ENCODE measurements around the gene TPCN1. TPM values are rescaled to one million over a fixed set of nuclear protein-coding genes. Genes with fewer than 3 reads are reported as not detected.

TPCN1 gene
- total RNA-seq, 1 experiment from 2014 or later, result 29.7 TPM

- peak overlapping the region; percentile 76 for H3K4me2 ChIP-seq (ENCODE audit: low read length)
- CTCF ChIA-PET, result interaction anchor here (0.7 to 1.4 kb wide), 2 partner anchors 10 to 230 kb away, joined by 3 to 4 read pairs; no protein-coding TSS in a partner anchor
- no TSS peak for BruUV-seq (replicated peaks)
Observed at GRCh38 chr12:113194971-113195391, 26.3 kb upstream of the TPCN1 start.

More at GRCh38 chr12:113194971-113195391, 26.3 kb upstream of the TPCN1 start:
- no peaks in the 10 kb centered on the region for H3K9me3 ChIP-seq (ENCODE audit: control insufficient read depth in 1 of 2, insufficient read depth in 1 of 2, low read depth in 1 of 2, low read length in 2 of 2)
- no peaks in the 10 kb centered on the region for H4K20me1 ChIP-seq (ENCODE audit: insufficient read depth)
- H3K27ac ChIP-seq (ENCODE audit: low read depth, low read length), result peak overlapping the region; percentile 86
- H3K79me2 ChIP-seq (ENCODE audit: insufficient read depth, low read length), result no peaks in the 10 kb centered on the region
- no peak overlapping the region for H2AFZ ChIP-seq (ENCODE audit: low read depth, low read length, poor library complexity, severe bottlenecking)
- H3K4me1 ChIP-seq (ENCODE audit: control insufficient read depth in 1 of 2, insufficient read depth in 2 of 2, low read length in 2 of 2), result peaks cover 42 to 62% of the 10 kb centered on the region in 2 experiments
- POLR2A ChIA-PET, result interaction anchor here (0.6 to 3.1 kb wide), 3 partner anchors 10 to 1990 kb away, joined by 3 to 15 read pairs (median 3); partner anchors contain the start of genes DDX54, RITA1 and SLC8B1
- RAD21 ChIA-PET (ENCODE audit: low non-redundant PET in 1 of 2, low total read pairs in 2 of 2, uncharacterized antibody in 2 of 2, unreplicated experiment in 2 of 2), result no interaction called here
- no peak overlapping the region for H3K4me3 ChIP-seq (replicated peaks in 1 of 2; ENCODE audit: low read depth in 1 of 2, low read length in 2 of 2)
- H3K9ac ChIP-seq (ENCODE audit: low read length), result no peak overlapping the region; the same call in 1 of the 2 replicates
- no peaks in the 10 kb centered on the region for H3K27me3 ChIP-seq (ENCODE audit: insufficient read depth, low read length)
- peaks cover 4 to 15% of the 10 kb centered on the region in 2 experiments; a peak in 2 of 4 replicates for H3K36me3 ChIP-seq (ENCODE audit: control insufficient read depth in 1 of 2, insufficient read depth in 2 of 2, low read length in 2 of 2)
- DNase-seq (ENCODE audit: low read depth, low spot score) (no peak), ATAC-seq (no peak)
- H3K9me2 ChIP-seq (ENCODE audit: insufficient read depth), result no peaks in the 10 kb centered on the region
- no peak for TF ChIP-seq CEBPB (IDR thresholded peaks at IDR 0.05; ENCODE audit: low read depth)
- TF ChIP-seq FOSL1 (IDR thresholded peaks at IDR 0.05; ENCODE audit: low read depth), result no peak
- no peak for TF ChIP-seq MAX (IDR thresholded peaks at IDR 0.05)
- no peak for TF ChIP-seq RAD21 (IDR thresholded peaks at IDR 0.05; ENCODE audit: low read depth)
- TF ChIP-seq JUND (IDR thresholded peaks at IDR 0.05), result no peak
- TF ChIP-seq ZFX (IDR thresholded peaks at IDR 0.05), result no peak
- TF ChIP-seq TCF7L2 (IDR thresholded peaks at IDR 0.05; ENCODE audit: borderline replicate concordance, extremely low read depth, insufficient read depth, insufficient read length), result no peak
- TF ChIP-seq EZH2 (IDR thresholded peaks at IDR 0.05), result no peak
- no peak for TF ChIP-seq EZH2phosphoT487 (IDR thresholded peaks at IDR 0.05; ENCODE audit: borderline replicate concordance)
- TF ChIP-seq CBX3 (IDR thresholded peaks at IDR 0.05; ENCODE audit: low read depth), result no peak
- TF ChIP-seq ZBTB33 (IDR thresholded peaks at IDR 0.05; ENCODE audit: extremely low read depth, insufficient replicate concordance, low read length), result no peak
- no peak for TF ChIP-seq SIN3A (IDR thresholded peaks at IDR 0.05; ENCODE audit: low read depth)
- no peak for TF ChIP-seq SRF (IDR thresholded peaks at IDR 0.05; ENCODE audit: low read depth)
- no peak for TF ChIP-seq SP1 (IDR thresholded peaks at IDR 0.05; ENCODE audit: low read depth)
- TF ChIP-seq REST (IDR thresholded peaks at IDR 0.05; ENCODE audit: low read depth), result no peak
- TF ChIP-seq ATF3 (IDR thresholded peaks at IDR 0.05), result no peak
- no peak for TF ChIP-seq CTCF (IDR thresholded peaks at IDR 0.05 in 2 of 3, conservative IDR thresholded peaks at IDR 0.05 in 1 of 3; ENCODE audit: borderline replicate concordance in 1 of 3, insufficient read depth in 1 of 3, low read depth in 2 of 3, low read length in 2 of 3)
- TF ChIP-seq ELF1 (IDR thresholded peaks at IDR 0.05; ENCODE audit: borderline replicate concordance, low read depth), result no peak
- no peak; the same call in 1 of the 2 replicates for TF ChIP-seq POLR2AphosphoS5 (IDR thresholded peaks at IDR 0.05; ENCODE audit: low read depth, low read length)
- intact Hi-C loops (cut with micrococcal nuclease), result loop anchor here (5.0 to 10.0 kb wide), 2 partner anchors 102 to 140 kb away; partner anchors contain the start of gene SLC8B1

Data from HCT116 (cell line).